Iris pigment epithelial cell (primary cell): Measurements from ENCODE around the gene SS18.

Experiments
- DNase-seq: peaks from one replicate; pipeline ENCODE4 v3.0.0-alpha.2; 2011; ENCODE audit warnings: low read depth

Gene SS18

DNA sequence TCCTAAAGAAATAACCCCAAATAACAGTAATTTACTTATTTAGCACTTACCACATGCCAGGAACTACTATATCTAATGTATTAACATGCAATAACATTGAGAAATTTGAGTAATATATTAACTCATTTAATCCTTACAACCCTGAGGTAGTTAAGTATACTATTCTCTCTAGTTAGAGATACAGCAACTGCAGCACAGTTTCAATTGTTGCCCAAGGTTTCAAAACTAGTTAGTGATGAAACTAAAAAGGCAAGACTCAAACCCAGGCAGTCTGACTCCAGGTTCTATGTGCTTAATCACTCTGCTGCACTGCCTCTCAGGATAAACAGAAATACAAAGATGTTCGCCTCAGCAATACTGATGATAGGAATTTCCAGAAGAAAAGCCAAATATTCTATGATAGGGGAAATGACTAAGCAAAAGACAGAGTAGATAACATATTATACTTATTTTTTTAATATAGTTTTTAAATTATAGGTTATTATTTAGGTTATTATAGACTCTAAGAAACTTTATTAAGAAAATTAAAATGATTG lies 88.0 kb downstream of the SS18 start:
- DNase-seq: peak; percentile 55

- DNase-seq: no peak
These were observed 92.0 kb downstream of the SS18 start for GRCh38 chr18:25998461-25998860.

GRCh38 chr18:25992566-25992965 lies 97.8 kb downstream of the SS18 start:
- DNase-seq: no peak

GRCh38 chr18:25990473-25990872 lies 99.9 kb downstream of the SS18 start:
- DNase-seq: no peak

DNA sequence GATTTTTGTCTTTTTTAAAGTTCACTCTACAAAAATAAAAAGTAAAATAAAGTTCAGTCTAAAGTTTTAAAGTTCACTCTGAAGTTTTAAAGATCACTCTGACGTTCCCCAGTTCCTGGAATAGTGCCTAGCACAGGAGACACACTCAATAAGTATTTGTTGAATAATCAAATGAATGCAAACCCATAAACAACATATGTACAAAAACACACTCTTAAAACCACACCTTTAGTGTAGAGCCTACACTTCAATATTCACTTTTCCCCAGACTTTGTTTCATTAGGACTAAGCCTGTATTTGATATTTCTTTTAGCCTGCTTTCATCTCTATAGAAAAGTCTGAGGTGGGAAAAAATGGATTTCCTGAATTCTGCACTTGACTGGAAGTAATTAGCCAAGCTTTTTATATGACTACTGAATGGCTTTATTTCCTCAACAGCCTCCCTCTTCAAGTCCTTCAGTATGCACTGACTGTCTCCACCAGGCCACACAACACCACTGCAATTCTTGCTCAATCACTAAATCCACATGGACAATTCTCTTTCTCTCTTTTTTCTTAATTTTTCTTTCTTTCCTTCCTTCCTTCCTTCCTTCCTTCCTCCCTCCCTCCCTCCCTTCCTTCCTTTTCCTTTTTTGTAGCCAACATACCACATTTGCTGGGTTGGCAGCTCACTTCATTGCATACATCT lies 104.6 kb downstream of the SS18 start:
- DNase-seq: no peak

DNA sequence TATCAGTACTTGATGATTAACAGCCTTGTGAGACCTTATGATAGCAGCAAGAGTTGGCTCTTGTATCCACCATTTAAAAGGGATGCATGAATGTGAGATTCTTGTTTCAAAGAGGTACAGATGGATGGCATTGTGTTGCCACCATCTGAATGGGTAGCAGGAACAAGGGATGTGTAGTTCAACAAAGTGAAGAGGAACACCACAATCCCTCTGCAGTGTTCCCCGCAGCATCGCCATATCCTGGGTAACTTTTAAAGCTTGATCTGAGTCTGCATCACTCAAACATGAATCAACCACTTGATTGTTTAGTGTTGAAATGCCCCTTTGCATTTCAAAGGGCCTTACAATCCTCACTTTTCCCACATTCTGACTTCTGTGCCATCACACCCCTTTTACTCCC lies 106.7 kb downstream of the SS18 start:
- DNase-seq: no peak

DNA sequence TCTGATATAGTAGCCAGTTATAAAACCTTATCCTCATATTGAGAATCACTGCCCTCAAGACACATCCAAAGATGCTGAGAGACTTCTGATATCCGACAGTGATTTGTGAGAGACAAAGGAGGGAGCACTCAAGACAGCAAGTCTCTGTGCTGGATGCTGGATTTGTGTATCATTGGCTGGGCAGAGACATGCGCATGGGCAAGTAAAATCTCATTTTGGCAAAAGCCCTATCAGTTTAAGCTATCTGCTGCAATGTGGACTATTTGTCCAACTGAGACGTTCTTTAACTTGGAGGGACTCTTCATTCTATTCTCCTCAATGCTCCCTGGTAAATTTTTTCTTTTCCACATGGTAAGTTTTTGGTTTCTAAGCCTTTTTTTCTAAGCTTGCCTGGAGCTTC lies 107.5 kb downstream of the SS18 start:
- DNase-seq: no peak

- DNase-seq: no peak
These were observed 108.3 kb downstream of the SS18 start for GRCh38 chr18:25982153-25982552.

DNA sequence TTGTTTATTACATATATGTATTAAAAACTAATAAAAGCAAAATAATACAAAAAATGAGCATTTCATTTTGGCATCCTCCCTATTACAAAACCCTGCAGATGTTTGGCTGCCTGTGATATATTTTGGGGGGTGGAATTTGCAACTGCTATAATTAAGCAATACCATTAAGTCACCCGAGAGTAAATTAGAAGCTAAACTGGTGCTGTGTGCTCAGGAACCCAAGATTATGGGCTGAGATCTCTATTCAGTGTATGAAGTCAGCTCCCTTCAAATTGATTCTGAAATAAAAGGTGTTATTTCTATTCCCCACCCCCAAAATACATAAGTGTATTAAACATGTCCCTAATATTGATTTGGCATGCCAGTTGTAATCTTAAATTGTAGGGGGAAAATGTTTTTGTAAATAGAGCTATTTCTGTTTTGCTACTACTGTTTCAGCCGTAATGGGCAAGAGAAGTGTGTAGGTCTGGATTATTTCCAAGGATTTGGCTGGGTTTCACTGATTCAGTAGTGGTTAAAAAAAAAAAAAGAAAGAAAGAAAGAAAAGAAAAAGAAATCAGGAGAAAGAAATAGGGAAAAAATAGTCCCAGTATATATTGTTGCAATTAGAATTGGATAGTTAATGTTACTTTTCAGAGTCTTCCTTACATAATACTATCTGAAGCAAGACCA lies 110.9 kb downstream of the SS18 start:
- no peak for DNase-seq

DNA sequence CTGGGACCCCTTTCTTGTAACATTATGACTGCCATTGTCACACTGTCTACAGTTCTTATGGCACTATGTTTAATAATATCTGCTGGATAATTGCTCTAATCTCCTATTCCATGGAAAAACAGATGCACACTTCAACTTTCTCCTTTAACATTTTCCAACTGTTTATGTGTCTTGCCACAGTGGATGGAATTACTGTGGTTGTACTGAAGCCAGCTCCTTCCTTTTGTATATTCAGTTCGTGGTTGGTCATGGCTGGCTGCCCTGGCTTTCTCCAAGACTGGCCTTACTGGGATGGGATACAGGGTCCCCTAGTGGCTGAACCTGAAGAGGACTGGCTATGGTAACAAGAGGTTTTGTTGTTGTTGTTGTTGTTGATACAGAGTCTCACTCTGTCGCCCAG lies 113.9 kb downstream of the SS18 start:
- DNase-seq: peak; percentile 3

DNA sequence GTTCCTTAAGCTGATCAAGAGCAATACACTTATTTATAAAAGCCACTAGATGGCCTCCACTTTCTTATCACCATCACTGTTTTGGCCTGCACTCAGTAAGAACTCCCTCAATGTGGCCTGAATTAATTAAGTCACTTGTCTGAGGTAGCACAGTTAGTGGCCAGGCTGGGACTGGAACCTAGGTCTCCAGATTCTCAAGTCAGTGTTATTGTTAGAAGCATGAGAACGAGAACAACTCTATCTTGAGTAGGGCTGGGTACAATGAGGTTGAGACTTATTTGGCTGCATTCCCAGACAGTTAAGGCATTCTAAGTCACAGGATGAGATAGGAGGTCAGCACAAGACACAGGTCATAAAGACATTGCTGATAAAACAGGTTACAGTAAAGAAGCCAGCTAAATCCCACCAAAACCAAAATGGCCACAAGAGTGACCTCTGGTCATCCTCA lies 115.8 kb downstream of the SS18 start:
- DNase-seq: no peak
